Breast epithelium (tissue), 4 donors: Measurements from ENCODE around the gene DNAJC3. TPM values are rescaled to one million over a fixed set of nuclear protein-coding genes. Genes with fewer than 3 reads are reported as not detected.

Experiments
- DNase-seq, 2 donors: peaks; one replicate each; pipeline ENCODE4 v3.0.0-alpha.2; 2019; ENCODE audit warnings: low spot score in 2 of 2
- H3K27ac ChIP-seq, 2 donors: fragments of 200-600 bp; sonication (generic) in 1 of 2; one replicate each; pipeline ENCODE4 v1.5.1; 2016 to 2019; ENCODE audit warnings: mild to moderate bottlenecking in 1 of 2
- H3K27me3 ChIP-seq, 2 donors: fragments of 200-600 bp; sonication (generic) in 1 of 2; one replicate each; pipeline versions ENCODE4 v1.5.1 to v1.6.0; 2017 to 2019; ENCODE audit warnings: control low read depth in 1 of 2, mild to moderate bottlenecking in 1 of 2
- H3K36me3 ChIP-seq: fragments of 200-600 bp; one replicate; pipeline ENCODE4 v1.5.1; 2019
- H3K4me1 ChIP-seq, 2 donors: fragments of 200-600 bp; sonication (generic); one replicate each; pipeline ENCODE4 v1.5.1; 2016 to 2019; ENCODE audit warnings: control low read depth in 1 of 2
- H3K4me3 ChIP-seq, 3 donors: fragments of 200-600 bp; sonication (generic); 1 replicate in 2 of 3; 2 replicates in 1 of 3; pipeline ENCODE4 v1.5.1; 2016 to 2019; ENCODE audit warnings: mild to moderate bottlenecking in 3 of 3, moderate library complexity in 2 of 3
- H3K9me3 ChIP-seq, 2 donors: fragments of 200-600 bp; sonication (generic) in 1 of 2; one replicate each; pipeline ENCODE4 v1.5.1; 2016 to 2019; ENCODE audit warnings: control low read depth in 1 of 2
- POLR2A ChIP-seq: fragments of 450-650 bp; IDR thresholded peaks from one replicate; pipeline ENCODE4 v1.6.1; 2016; ENCODE audit warnings: antibody characterized with exemption, mild to moderate bottlenecking, moderate library complexity
- POLR2AphosphoS5 ChIP-seq, 3 donors: sonication (generic); formaldehyde crosslinking; IDR thresholded peaks; one replicate each; pipeline ENCODE4 v1.6.1; 2017; ENCODE audit warnings: antibody characterized with exemption in 3 of 3
- intact Hi-C: fragments of 100-400 bp; cut with DNase I; formaldehyde crosslinking; loops from one replicate; pipeline ENCODE4 v1.15.1; 2023; ENCODE audit warnings: low total_unique reads
- total RNA-seq, 3 donors: library from RNA; depleted of rRNA; stranded (reverse); fragments of >200 nt; gene quantifications; one replicate each; pipeline ENCODE4 v1.1.0, GENCODE V29; 2016
- TF ChIP-seq, protein P1 (sequence below), 3 donors: fragments of 450-650 bp; IDR thresholded peaks; one replicate each; pipeline ENCODE4 v1.5.1; 2016 to 2017; ENCODE audit warnings: antibody characterized with exemption in 3 of 3, mild to moderate bottlenecking in 3 of 3, moderate library complexity in 3 of 3

The DNAJC3 gene
- total RNA-seq, 3 donors from 2014 or later = 44.3 to 62.3 (median 60.3) TPM

DNA sequence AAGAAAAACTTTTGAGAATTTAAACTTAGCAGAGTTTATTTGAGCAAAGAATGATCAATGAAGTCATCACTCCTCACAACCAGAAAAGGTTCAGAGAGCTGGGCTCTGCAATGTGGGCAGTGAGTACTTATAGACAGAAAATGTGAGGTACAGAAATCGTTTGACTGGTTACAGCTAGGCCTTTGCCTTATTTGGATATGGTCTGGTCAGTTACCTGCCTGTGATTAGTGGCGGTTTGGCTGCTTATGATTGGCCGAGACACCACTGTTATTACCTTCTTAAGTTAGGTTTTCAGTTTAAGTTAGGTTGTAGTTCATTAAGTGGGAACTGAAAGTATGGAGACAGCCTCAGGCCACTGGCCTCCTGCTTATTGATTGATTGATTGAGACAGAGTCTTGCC is 66.3 kb downstream of the DNAJC3 start:
- intact Hi-C loops = no loop called here
- TF ChIP-seq, protein P1, sequence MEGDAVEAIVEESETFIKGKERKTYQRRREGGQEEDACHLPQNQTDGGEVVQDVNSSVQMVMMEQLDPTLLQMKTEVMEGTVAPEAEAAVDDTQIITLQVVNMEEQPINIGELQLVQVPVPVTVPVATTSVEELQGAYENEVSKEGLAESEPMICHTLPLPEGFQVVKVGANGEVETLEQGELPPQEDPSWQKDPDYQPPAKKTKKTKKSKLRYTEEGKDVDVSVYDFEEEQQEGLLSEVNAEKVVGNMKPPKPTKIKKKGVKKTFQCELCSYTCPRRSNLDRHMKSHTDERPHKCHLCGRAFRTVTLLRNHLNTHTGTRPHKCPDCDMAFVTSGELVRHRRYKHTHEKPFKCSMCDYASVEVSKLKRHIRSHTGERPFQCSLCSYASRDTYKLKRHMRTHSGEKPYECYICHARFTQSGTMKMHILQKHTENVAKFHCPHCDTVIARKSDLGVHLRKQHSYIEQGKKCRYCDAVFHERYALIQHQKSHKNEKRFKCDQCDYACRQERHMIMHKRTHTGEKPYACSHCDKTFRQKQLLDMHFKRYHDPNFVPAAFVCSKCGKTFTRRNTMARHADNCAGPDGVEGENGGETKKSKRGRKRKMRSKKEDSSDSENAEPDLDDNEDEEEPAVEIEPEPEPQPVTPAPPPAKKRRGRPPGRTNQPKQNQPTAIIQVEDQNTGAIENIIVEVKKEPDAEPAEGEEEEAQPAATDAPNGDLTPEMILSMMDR (IDR thresholded peaks at IDR 0.05) = no peak
- no peak for TF ChIP-seq POLR2AphosphoS5 (IDR thresholded peaks at IDR 0.05)
- no peak for TF ChIP-seq POLR2A
- H3K4me3 ChIP-seq = no peak overlapping the region
- H3K4me1 ChIP-seq = no peaks in the 10 kb centered on the region
- H3K9me3 ChIP-seq = no peaks in the 10 kb centered on the region
- no peaks in the 10 kb centered on the region for H3K27me3 ChIP-seq
- no peak overlapping the region for H3K27ac ChIP-seq
- DNase-seq = no peak
- no peaks in the 10 kb centered on the region for H3K36me3 ChIP-seq

DNA sequence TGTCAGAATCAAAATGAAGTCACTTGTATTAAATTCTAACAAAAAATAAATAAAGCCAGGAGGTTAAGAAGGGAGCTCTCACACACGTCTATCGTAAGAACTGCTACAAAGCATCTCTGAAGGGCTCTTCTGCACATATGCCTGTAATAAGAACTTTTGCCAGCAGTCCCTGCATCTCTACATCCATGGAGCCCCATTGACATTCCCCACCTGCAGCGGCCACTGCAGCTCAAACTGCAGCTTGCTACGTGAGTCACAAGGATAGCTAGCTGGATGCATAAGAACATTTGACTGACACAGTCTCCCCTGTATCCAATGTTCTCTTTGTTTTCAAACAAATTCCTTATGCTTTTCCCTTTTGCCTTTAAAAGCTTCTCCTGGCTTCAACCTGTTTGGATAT is 68.3 kb downstream of the DNAJC3 start:
- H3K4me3 ChIP-seq = no peak overlapping the region
- TF ChIP-seq POLR2AphosphoS5 (IDR thresholded peaks at IDR 0.05) (no peak), POLR2A (no peak)
- TF ChIP-seq, protein P1 (IDR thresholded peaks at IDR 0.05) = no peak
- no peaks in the 10 kb centered on the region for H3K4me1 ChIP-seq
- no peaks in the 10 kb centered on the region for H3K9me3 ChIP-seq
- DNase-seq = no peak
- H3K36me3 ChIP-seq = no peaks in the 10 kb centered on the region
- H3K27ac ChIP-seq = no peak overlapping the region
- H3K27me3 ChIP-seq = no peaks in the 10 kb centered on the region
- intact Hi-C loops = no loop called here

DNA sequence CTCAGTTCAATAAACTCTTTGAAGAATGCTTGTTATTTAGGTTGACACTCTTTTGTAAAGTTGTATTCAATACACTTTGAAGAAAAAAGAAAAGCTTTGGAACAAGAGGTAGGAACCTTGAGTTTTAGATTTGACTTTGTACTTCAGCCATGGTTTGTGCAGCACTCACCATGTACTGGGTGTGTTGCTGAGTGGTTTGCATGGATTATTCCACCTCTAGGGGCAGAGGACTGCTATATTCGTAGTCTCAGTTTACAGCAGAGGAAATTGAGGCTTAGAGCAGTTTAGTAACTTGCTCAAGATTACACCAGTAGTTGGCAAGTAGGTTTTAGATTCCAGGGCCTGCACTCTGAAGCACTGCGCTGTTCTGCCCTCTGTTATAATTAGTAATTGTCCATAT is 68.8 kb downstream of the DNAJC3 start:
- Histone ChIP-seq H3K27ac (no peak overlapping the region), H3K4me3 (no peak overlapping the region), H3K4me1 (no peaks in the 10 kb centered on the region), H3K36me3 (no peaks in the 10 kb centered on the region), H3K27me3 (no peaks in the 10 kb centered on the region), H3K9me3 (no peaks in the 10 kb centered on the region)
- TF ChIP-seq POLR2AphosphoS5 (IDR thresholded peaks at IDR 0.05) (no peak), POLR2A (no peak)
- TF ChIP-seq, protein P1 (IDR thresholded peaks at IDR 0.05) = no peak
- intact Hi-C loops = no loop called here
- DNase-seq = no peak

DNA sequence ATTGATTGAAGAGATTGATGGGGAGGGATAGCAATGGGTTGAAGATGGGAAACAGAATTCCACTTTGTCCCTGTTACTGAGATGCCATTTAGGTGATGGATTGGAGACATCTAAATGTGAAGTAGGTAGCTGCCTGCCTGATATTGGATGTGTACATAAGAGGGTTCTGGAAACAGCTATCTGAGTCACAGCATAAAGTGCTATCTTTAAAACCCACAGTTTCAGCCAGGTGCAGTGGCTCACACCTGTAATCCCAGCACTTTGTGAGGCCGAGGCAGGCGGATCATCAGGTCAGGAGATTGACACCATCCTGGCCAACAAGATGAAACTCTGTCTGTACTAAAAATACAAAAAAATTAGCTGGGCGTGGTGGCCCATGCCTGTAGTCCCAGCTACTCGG is 72.6 kb downstream of the DNAJC3 start:
- no peak for DNase-seq
- H3K36me3 ChIP-seq = no peaks in the 10 kb centered on the region
- H3K27ac ChIP-seq = no peak overlapping the region
- no peaks in the 10 kb centered on the region for H3K9me3 ChIP-seq
- no peaks in the 10 kb centered on the region for H3K27me3 ChIP-seq
- TF ChIP-seq POLR2AphosphoS5 (IDR thresholded peaks at IDR 0.05) (no peak), POLR2A (no peak)
- TF ChIP-seq, protein P1 (IDR thresholded peaks at IDR 0.05) = no peak
- no peak overlapping the region for H3K4me3 ChIP-seq
- no peaks in the 10 kb centered on the region for H3K4me1 ChIP-seq
- intact Hi-C loops = no loop called here

DNA sequence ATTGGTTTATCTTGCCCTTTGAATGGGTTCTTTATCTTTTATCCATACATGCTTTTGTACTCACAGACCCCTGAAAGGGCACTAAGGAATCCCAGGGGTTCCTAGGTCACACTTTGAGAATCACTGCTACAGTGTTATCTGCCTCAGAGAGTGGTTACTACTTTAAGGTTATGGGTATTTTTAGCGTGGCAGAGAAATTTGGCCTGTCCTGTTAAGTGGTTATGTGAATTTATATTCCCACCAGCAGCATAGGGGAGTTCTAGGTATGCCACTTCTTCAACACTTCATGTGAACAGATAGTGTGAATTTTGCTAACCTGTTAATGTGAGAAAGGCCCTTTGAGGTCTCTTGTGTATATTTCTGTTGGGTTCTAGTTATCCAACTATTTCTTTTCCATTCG is 75.7 kb downstream of the DNAJC3 start:
- intact Hi-C loops = no loop called here
- TF ChIP-seq POLR2AphosphoS5 (IDR thresholded peaks at IDR 0.05) (no peak), POLR2A (no peak)
- TF ChIP-seq, protein P1 (IDR thresholded peaks at IDR 0.05) = no peak
- Histone ChIP-seq H3K27me3 (no peaks in the 10 kb centered on the region), H3K27ac (no peak overlapping the region), H3K4me3 (no peak overlapping the region), H3K9me3 (no peaks in the 10 kb centered on the region), H3K36me3 (no peaks in the 10 kb centered on the region), H3K4me1 (no peaks in the 10 kb centered on the region)
- no peak for DNase-seq
